Keratinocyte (primary cell): ENCODE results near the gene MAN2A2. TPM values are rescaled to one million over a fixed set of nuclear protein-coding genes. Genes with fewer than 3 reads are reported as not detected.

ENCODE experiments used
- DNase-seq: peaks from one replicate; pipeline ENCODE4 v3.0.0-alpha.2; 2011; ENCODE audit warnings: low read depth, missing footprints, low spot score
- FAIRE-seq: peaks from 2 replicates; lab custom pipeline; 2011; peaks lifted over from hg19 to GRCh38; lab: Jason Lieb, UNC
- H2AFZ ChIP-seq: 2 replicates; pipeline ENCODE4 v1.6.0; 2012; ENCODE audit warnings: low read length, control low read depth, inconsistent platforms; ENCODE audit not compliant: control insufficient read depth
- H3K27ac ChIP-seq: 2 replicates; pipeline ENCODE4 v1.5.1; 2011; ENCODE audit warnings: low read length; ENCODE audit not compliant: control insufficient read depth, insufficient read depth
- H3K27me3 ChIP-seq: 3 replicates; pipeline ENCODE4 v1.6.0; 2011; ENCODE audit warnings: low read length; ENCODE audit not compliant: control insufficient read depth, insufficient read depth; ENCODE audit errors: extremely low read depth
- H3K36me3 ChIP-seq, 2 experiments: 2 replicates in 1 of 2; 3 replicates in 1 of 2; pipeline ENCODE4 v1.5.1; 2011; ENCODE audit warnings: low read length in 2 of 2, mild to moderate bottlenecking in 1 of 2; ENCODE audit not compliant: control insufficient read depth in 2 of 2, insufficient read depth in 2 of 2; ENCODE audit errors: extremely low read depth in 1 of 2
- H3K4me1 ChIP-seq: 3 replicates; pipeline ENCODE4 v1.5.1; 2011; ENCODE audit warnings: low read length; ENCODE audit not compliant: control insufficient read depth, insufficient read depth; ENCODE audit errors: extremely low read depth
- H3K4me2 ChIP-seq: 3 replicates; pipeline ENCODE4 v1.6.0; 2011; ENCODE audit warnings: low read depth, low read length; ENCODE audit not compliant: control insufficient read depth, insufficient read depth; ENCODE audit errors: extremely low read depth
- H3K4me3 ChIP-seq, 3 experiments: fragments of 200-600 bp in 1 of 3; sonication (generic) in 1 of 3; 2 replicates in 2 of 3; 3 replicates in 1 of 3; pipeline ENCODE4 v1.5.1; 2011 to 2016; ENCODE audit warnings: low read length in 3 of 3, mild to moderate bottlenecking in 3 of 3, control low read depth in 2 of 3, inconsistent platforms in 1 of 3, low read depth in 1 of 3, mixed read lengths in 1 of 3, mixed run types in 1 of 3, moderate library complexity in 1 of 3; ENCODE audit not compliant: control insufficient read depth in 2 of 3, insufficient read depth in 2 of 3; ENCODE audit errors: extremely low read depth in 1 of 3
- H3K79me2 ChIP-seq: 2 replicates; pipeline ENCODE4 v1.6.0; 2012; ENCODE audit warnings: low read length; ENCODE audit not compliant: control insufficient read depth, insufficient read depth
- H3K9ac ChIP-seq: 3 replicates; pipeline ENCODE4 v1.6.0; 2011; ENCODE audit warnings: low read length; ENCODE audit not compliant: control insufficient read depth, insufficient read depth; ENCODE audit errors: extremely low read depth
- H3K9me1 ChIP-seq: 3 replicates; pipeline ENCODE4 v1.6.0; 2011; ENCODE audit warnings: low read length; ENCODE audit not compliant: control insufficient read depth, insufficient read depth; ENCODE audit errors: extremely low read depth
- H3K9me3 ChIP-seq: 2 replicates; pipeline ENCODE4 v1.5.1; 2012; ENCODE audit warnings: low read depth, low read length; ENCODE audit not compliant: control insufficient read depth
- H4K20me1 ChIP-seq: 3 replicates; pipeline ENCODE4 v1.6.0; 2011; ENCODE audit warnings: low read length; ENCODE audit not compliant: control insufficient read depth, insufficient read depth; ENCODE audit errors: extremely low read depth
- EZH2 ChIP-seq: IDR thresholded peaks from one replicate; pipeline ENCODE4 v1.6.1; 2012; ENCODE audit warnings: inconsistent platforms, mild to moderate bottlenecking, low read length, moderate library complexity
- dilution Hi-C: fragments of 300-500 bp; cut with MboI; formaldehyde crosslinking; loops from one replicate; pipeline ENCODE4 v1.7.0; 2020; ENCODE audit warnings: low sequenced_read_pairs; ENCODE audit not compliant: extremely low pct_ligation_motif_present
- polyA plus RNA-seq, 5 experiments: library from polyadenylated mRNA; depleted of rRNA in 3 of 5; stranded (reverse) in 3 of 5; stranded (forward) in 1 of 5; unstranded in 1 of 5; fragments of >200 nt; gene quantifications; 1 replicate in 1 of 5; 2 replicates in 3 of 5; 3 replicates in 1 of 5; pipeline versions ENCODE4 v1.2.1 to v1.2.3, GENCODE V29; 2011 to 2012; ENCODE audit warnings: missing spikeins in 2 of 5, low read depth in 1 of 5, low replicate concordance in 1 of 5
- TF ChIP-seq, protein P1 (sequence below), 3 experiments: IDR thresholded peaks in 1 of 3; conservative IDR thresholded peaks in 1 of 3; optimal IDR thresholded peaks in 1 of 3; 2 replicates in 2 of 3; 3 replicates in 1 of 3; pipeline versions ENCODE3 to v1.5.1; 2011; ENCODE audit warnings: low read length in 3 of 3, mild to moderate bottlenecking in 3 of 3, moderate library complexity in 2 of 3, control low read depth in 1 of 3, inconsistent platforms in 1 of 3; ENCODE audit not compliant: insufficient read depth in 2 of 3; ENCODE audit errors: extremely low read depth in 1 of 3

Gene MAN2A2
- polyA plus RNA-seq, 1 donor (not counting 4 experiments of a cell fraction or from before 2014, with no cell fraction given) = 6.6 TPM

DNA sequence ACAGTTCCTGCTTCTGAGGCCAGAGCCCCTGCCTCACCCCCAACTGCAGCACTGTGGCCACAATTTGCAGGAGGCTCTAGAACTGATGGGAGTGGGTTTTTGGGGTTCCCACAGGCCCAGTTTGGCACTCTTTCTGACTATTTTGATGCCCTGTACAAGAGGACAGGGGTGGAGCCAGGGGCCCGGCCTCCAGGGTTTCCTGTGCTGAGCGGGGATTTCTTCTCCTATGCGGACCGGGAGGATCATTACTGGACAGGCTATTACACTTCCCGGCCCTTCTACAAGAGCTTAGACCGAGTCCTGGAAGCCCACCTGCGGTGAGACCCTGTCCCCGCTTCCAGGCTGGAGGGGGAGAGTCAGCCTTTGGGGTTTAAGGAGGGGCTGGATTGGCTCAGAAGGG is 6.9 kb downstream of the MAN2A2 start:
- FAIRE-seq = no peak
- no peak overlapping the region for H3K27ac ChIP-seq
- dilution Hi-C loops = no loop called here

DNA sequence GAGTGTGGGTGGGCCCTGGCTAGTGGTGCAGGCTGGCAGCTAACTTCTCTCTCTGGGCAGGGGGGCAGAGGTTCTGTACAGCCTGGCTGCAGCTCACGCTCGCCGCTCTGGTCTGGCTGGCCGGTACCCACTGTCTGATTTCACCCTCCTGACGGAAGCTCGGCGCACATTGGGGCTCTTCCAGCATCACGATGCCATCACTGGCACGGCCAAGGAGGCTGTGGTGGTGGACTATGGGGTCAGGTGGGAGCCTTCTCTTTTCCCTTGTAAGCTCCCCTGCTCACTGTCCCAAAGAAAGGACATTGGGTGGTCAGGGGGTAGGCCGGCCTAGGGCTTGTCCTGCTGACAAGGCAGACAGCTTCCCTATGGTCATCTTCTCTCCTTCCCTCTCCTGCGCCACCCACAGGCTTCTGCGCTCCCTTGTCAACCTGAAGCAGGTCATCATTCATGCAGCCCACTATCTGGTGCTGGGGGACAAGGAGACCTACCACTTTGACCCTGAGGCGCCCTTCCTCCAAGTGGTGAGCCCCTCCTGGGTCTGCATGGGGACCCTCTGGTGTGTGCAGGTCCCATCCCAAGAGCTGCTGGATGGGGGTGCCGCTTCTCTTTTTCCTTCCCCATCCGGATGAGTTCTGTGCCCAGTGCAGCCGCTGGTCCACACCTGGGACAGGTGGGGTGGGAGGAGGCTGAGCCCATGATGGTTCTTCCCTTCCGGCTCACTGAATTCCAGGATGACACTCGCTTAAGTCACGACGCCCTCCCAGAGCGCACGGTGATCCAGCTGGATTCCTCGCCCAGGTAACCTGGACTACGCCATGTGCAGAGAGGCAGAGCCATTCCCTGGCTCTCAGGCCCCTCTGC is 7.6 kb downstream of the MAN2A2 start:
- peaks cover 10 to 15% of the 10 kb centered on the region in 2 experiments for H3K36me3 ChIP-seq
- dilution Hi-C loops = no loop called here
- TF ChIP-seq, protein P1, sequence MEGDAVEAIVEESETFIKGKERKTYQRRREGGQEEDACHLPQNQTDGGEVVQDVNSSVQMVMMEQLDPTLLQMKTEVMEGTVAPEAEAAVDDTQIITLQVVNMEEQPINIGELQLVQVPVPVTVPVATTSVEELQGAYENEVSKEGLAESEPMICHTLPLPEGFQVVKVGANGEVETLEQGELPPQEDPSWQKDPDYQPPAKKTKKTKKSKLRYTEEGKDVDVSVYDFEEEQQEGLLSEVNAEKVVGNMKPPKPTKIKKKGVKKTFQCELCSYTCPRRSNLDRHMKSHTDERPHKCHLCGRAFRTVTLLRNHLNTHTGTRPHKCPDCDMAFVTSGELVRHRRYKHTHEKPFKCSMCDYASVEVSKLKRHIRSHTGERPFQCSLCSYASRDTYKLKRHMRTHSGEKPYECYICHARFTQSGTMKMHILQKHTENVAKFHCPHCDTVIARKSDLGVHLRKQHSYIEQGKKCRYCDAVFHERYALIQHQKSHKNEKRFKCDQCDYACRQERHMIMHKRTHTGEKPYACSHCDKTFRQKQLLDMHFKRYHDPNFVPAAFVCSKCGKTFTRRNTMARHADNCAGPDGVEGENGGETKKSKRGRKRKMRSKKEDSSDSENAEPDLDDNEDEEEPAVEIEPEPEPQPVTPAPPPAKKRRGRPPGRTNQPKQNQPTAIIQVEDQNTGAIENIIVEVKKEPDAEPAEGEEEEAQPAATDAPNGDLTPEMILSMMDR (optimal IDR thresholded peaks at IDR 0.05 in 1 of 3, IDR thresholded peaks at IDR 0.05 in 1 of 3, conservative IDR thresholded peaks at IDR 0.05 in 1 of 3; ENCODE audit: extremely low read depth in 1 of 3, insufficient read depth in 2 of 3, low read length in 3 of 3) = no peak
- no peak for TF ChIP-seq EZH2
- H3K4me1 ChIP-seq = no peaks in the 10 kb centered on the region
- no peak overlapping the region for H3K4me2 ChIP-seq
- no peak overlapping the region for H2AFZ ChIP-seq
- no peak overlapping the region for H3K4me3 ChIP-seq
- H3K27ac ChIP-seq = no peak overlapping the region
- H3K9ac ChIP-seq = no peak overlapping the region
- H4K20me1 ChIP-seq = no peaks in the 10 kb centered on the region
- H3K79me2 ChIP-seq = no peaks in the 10 kb centered on the region
- FAIRE-seq (no peak), DNase-seq (no peak)
- H3K9me3 ChIP-seq = no peaks in the 10 kb centered on the region
- no peaks in the 10 kb centered on the region for H3K9me1 ChIP-seq
- H3K27me3 ChIP-seq = no peaks in the 10 kb centered on the region

More for the DNA sequence above, 6.9 kb downstream of the MAN2A2 start:
- Histone ChIP-seq H2AFZ (no peak overlapping the region), H3K27me3 (no peaks in the 10 kb centered on the region), H3K4me2 (no peak overlapping the region), H4K20me1 (no peaks in the 10 kb centered on the region), H3K36me3 (peaks cover 10 to 15% of the 10 kb centered on the region in 2 experiments), H3K4me3 (no peak overlapping the region), H3K9ac (no peak overlapping the region), H3K4me1 (no peaks in the 10 kb centered on the region), H3K79me2 (no peaks in the 10 kb centered on the region), H3K9me3 (no peaks in the 10 kb centered on the region), H3K9me1 (no peaks in the 10 kb centered on the region)
- DNase-seq = no peak
- no peak for TF ChIP-seq EZH2
- TF ChIP-seq, protein P1 (optimal IDR thresholded peaks at IDR 0.05 in 1 of 3, IDR thresholded peaks at IDR 0.05 in 1 of 3, conservative IDR thresholded peaks at IDR 0.05 in 1 of 3; ENCODE audit: extremely low read depth in 1 of 3, insufficient read depth in 2 of 3, low read length in 3 of 3) = no peak
